HepG2 (cell line): ENCODE measurements around the gene KCNMB4. TPM values are rescaled to one million over a fixed set of nuclear protein-coding genes. Genes with fewer than 3 reads are reported as not detected.

Source experiments
- ATAC-seq: fragments of 200-7000 bp; cut with Tn5 transposase; 3 replicates; pipeline ENCODE4 v1.9.1; 2020; ENCODE audit warnings: mild to moderate bottlenecking, moderate library complexity
- BruUV-seq: library from RNA; stranded (reverse); fragments of 400-500 nt; replicated peaks from 2 replicates; lab custom pipeline; 2021; lab: Mats Ljungman, UMichigan
- CTCF ChIA-PET: fragments of 300-600 bp; formaldehyde crosslinking; extraction: SDS; loops from one replicate; lab custom pipeline; 2021; ENCODE audit warnings: low total read pairs, inconsistent platforms, low intra/inter-chr PET ratio; lab: Yijun Ruan, JAX
- POLR2A ChIA-PET: fragments of 350-600 bp; sonication (Branson Sonifier 250); formaldehyde crosslinking; loops from one replicate; lab custom pipeline; 2020; ENCODE audit warnings: antibody characterized with exemption, inconsistent platforms; lab: Yijun Ruan, JAX
- DNase-seq: peaks from one replicate; pipeline ENCODE4 v3.0.0-alpha.2; 2015; ENCODE audit warnings: low spot score
- FAIRE-seq: peaks from 3 replicates; lab custom pipeline; 2011; peaks lifted over from hg19 to GRCh38; lab: Jason Lieb, UNC
- H2AFZ ChIP-seq: one replicate; pipeline ENCODE4 v1.6.1; 2011; ENCODE audit warnings: low read length, inconsistent platforms
- H3K27ac ChIP-seq: fragments of 300-600 bp; 3 replicates; pipeline ENCODE4 v1.8.0; 2011; ENCODE audit warnings: mixed run types, mild to moderate bottlenecking, mixed read lengths, low read length, inconsistent platforms; ENCODE audit not compliant: insufficient read depth; ENCODE audit errors: extremely low read length
- H3K27me3 ChIP-seq, 2 experiments: fragments of 200-600 bp in 1 of 2; 2 replicates in 1 of 2; 3 replicates in 1 of 2; pipeline versions ENCODE4 v1.6.0 to v1.8.0; 2011; ENCODE audit warnings: low read length in 2 of 2, mild to moderate bottlenecking in 2 of 2, moderate library complexity in 2 of 2, inconsistent platforms in 1 of 2; ENCODE audit not compliant: insufficient read depth in 2 of 2, control insufficient read depth in 1 of 2
- H3K36me3 ChIP-seq, 2 experiments: fragments of 200-600 bp in 1 of 2; replicated peaks in 1 of 2; 2 replicates in 1 of 2; 3 replicates in 1 of 2; pipeline versions ENCODE4 v1.5.1 to v1.8.0; 2011; ENCODE audit warnings: low read length in 2 of 2, inconsistent platforms in 1 of 2; ENCODE audit not compliant: insufficient read depth in 2 of 2, control insufficient read depth in 1 of 2
- H3K4me1 ChIP-seq: 2 replicates; pipeline ENCODE4 v1.5.1; 2012; ENCODE audit warnings: low read length, inconsistent platforms; ENCODE audit not compliant: insufficient read depth
- H3K4me2 ChIP-seq: 2 replicates; pipeline ENCODE4 v1.6.0; 2011; ENCODE audit warnings: low read depth, low read length, inconsistent platforms
- H3K4me3 ChIP-seq, 3 experiments: fragments of 200-600 bp in 1 of 3; sonication (generic), shearing (Covaris generic) in 1 of 3; replicated peaks in 1 of 3; 2 replicates each; pipeline ENCODE4 v1.5.1; 2011 to 2016; ENCODE audit warnings: low read length in 3 of 3, inconsistent platforms in 2 of 3, low read depth in 2 of 3, mild to moderate bottlenecking in 2 of 3, control low read depth in 1 of 3, mixed read lengths in 1 of 3; ENCODE audit not compliant: insufficient read depth in 1 of 3
- H3K79me2 ChIP-seq: one replicate; pipeline ENCODE4 v1.6.1; 2011; ENCODE audit warnings: low read length, inconsistent platforms; ENCODE audit not compliant: insufficient read depth
- H3K9ac ChIP-seq: 2 replicates; pipeline ENCODE4 v1.6.0; 2011; ENCODE audit warnings: mild to moderate bottlenecking, low read depth, low read length, inconsistent platforms; ENCODE audit not compliant: insufficient read depth
- H3K9me3 ChIP-seq: 2 replicates; pipeline ENCODE4 v1.5.1; 2012; ENCODE audit warnings: mild to moderate bottlenecking, low read length
- H4K20me1 ChIP-seq: 2 replicates; pipeline ENCODE4 v1.6.0; 2011; ENCODE audit warnings: inconsistent platforms, mild to moderate bottlenecking, low read length, moderate library complexity; ENCODE audit not compliant: insufficient read depth
- ASH2L ChIP-seq: fragments of 300-600, 200-600 bp; sonication (generic); IDR thresholded peaks from 2 replicates; pipeline ENCODE4 v1.7.0; 2017; ENCODE audit warnings: low read depth, mild to moderate bottlenecking, moderate library complexity, mixed read lengths, low read length; ENCODE audit not compliant: insufficient read length
- CEBPB ChIP-seq: IDR thresholded peaks from 2 replicates; pipeline ENCODE4 v1.6.1; 2011; ENCODE audit warnings: low read depth, low read length, improper control_type of control experiment, borderline replicate concordance
- CEBPG ChIP-seq: IDR thresholded peaks from 2 replicates; pipeline ENCODE4 v1.6.1; 2016
- ISL2 ChIP-seq: sonication (generic); formaldehyde crosslinking; IDR thresholded peaks from 2 replicates; pipeline ENCODE4 v1.5.0; 2020; ENCODE audit warnings: missing genetic modification reagents
- SETDB1 ChIP-seq: sonication (generic); formaldehyde crosslinking; IDR thresholded peaks from 2 replicates; pipeline ENCODE4 v1.5.1; 2020; ENCODE audit warnings: missing genetic modification reagents, mild to moderate bottlenecking, borderline replicate concordance
- ZBTB4 ChIP-seq: sonication (generic); formaldehyde crosslinking; IDR thresholded peaks from 2 replicates; pipeline ENCODE4 v1.4.0; 2020; ENCODE audit warnings: missing genetic modification reagents, mild to moderate bottlenecking, borderline replicate concordance
- ZNF577 ChIP-seq: sonication (generic); formaldehyde crosslinking; IDR thresholded peaks from 2 replicates; pipeline ENCODE4 v1.4.0; 2020; ENCODE audit warnings: mild to moderate bottlenecking, low read depth, missing genetic modification reagents, borderline replicate concordance
- ZNF678 ChIP-seq: sonication (generic); formaldehyde crosslinking; IDR thresholded peaks from 2 replicates; pipeline ENCODE4 v1.4.0; 2020; ENCODE audit warnings: mild to moderate bottlenecking, missing genetic modification reagents
- WGBS: methylation state at CpG from one replicate; pipeline ENCODE4 v1.1.6; 2017; ENCODE audit warnings: low lambda C conversion rate; 5-methylcytosine and 5-hydroxymethylcytosine counted together
- in situ Hi-C: cut with HindIII; loops from 2 replicates; pipeline ENCODE4 v1.10.0; 2017; ENCODE audit warnings: low pct_unique_long_range_greater_than_20kb; ENCODE audit not compliant: extremely low pct_ligation_motif_present
- intact Hi-C: fragments of 100-400 bp; cut with micrococcal nuclease; formaldehyde crosslinking; loops from one replicate; pipeline ENCODE4 v1.10.0; 2022; ENCODE audit not compliant: unreplicated experiment
- polyA plus RNA-seq, 8 experiments: library from polyadenylated mRNA; depleted of rRNA in 3 of 8; stranded (reverse) in 7 of 8; unstranded in 1 of 8; fragments of >200 nt; fragmentation: Illumina TruSeq in 4 of 8; extraction: Trizol in 4 of 8; gene quantifications; 2 replicates each; pipeline versions ENCODE4 v1.2.1 to v1.2.3, GENCODE V29; 2011 to 2016; ENCODE audit warnings: low read depth in 4 of 8, missing spikeins in 1 of 8, mixed read lengths in 1 of 8; ENCODE audit not compliant: insufficient read depth in 1 of 8
- total RNA-seq, 5 experiments: library from RNA; depleted of rRNA; stranded (reverse); fragments of >200 nt; fragmentation: Illumina TruSeq; extraction: Trizol; gene quantifications; 2 replicates each; pipeline ENCODE4 v1.2.3, GENCODE V29; 2016; ENCODE audit warnings: low read depth in 1 of 5

KCNMB4 gene
- total and polyA plus RNA-seq, 2 of the 13 experiments (the other 11 are each of a cell fraction or from before 2014, with no cell fraction given) = 0.67 to 0.84 TPM

GRCh38 chr12:70379846-70380245 lies 13.8 kb downstream of the KCNMB4 start (continued):
- no peak for TF ChIP-seq SETDB1 (CRISPR knock-in tag)
- no peak for TF ChIP-seq ZBTB4 (CRISPR knock-in tag)
- no peak for TF ChIP-seq ASH2L
- no peak for TF ChIP-seq ZNF577 (CRISPR knock-in tag)
- no peak for TF ChIP-seq ISL2
- TF ChIP-seq ZNF678 = no peak

GRCh38 chr12:70383484-70383883 lies 17.4 kb downstream of the KCNMB4 start:
- no TSS peak for BruUV-seq
- in situ Hi-C loops = no loop called here

More at GRCh38 chr12:70383484-70383883, 17.4 kb downstream of the KCNMB4 start:
- H3K4me2 ChIP-seq = no peak overlapping the region
- ChIA-PET CTCF (no interaction called here), POLR2A (no interaction called here)
- H3K79me2 ChIP-seq = no peaks in the 10 kb centered on the region
- TF ChIP-seq CEBPB (peak; percentile 16; the same call in 1 of the 2 replicates), CEBPG (CRISPR knock-in tag) (0 out of 2 replicates have a peak, but pooled peaks have one; percentile 13), ASH2L (no peak)
- no peaks in the 10 kb centered on the region for H3K4me1 ChIP-seq
- H2AFZ ChIP-seq = no peak overlapping the region
- DNase-seq = no peak
- no peak for ATAC-seq
- FAIRE-seq = no peak
- intact Hi-C loops = no loop called here
- no peaks in the 10 kb centered on the region for H4K20me1 ChIP-seq
- H3K9me3 ChIP-seq = no peaks in the 10 kb centered on the region
- no peak overlapping the region for H3K9ac ChIP-seq
- H3K27ac ChIP-seq = no peak overlapping the region
- no peaks in the 10 kb centered on the region for H3K36me3 ChIP-seq
- no peaks in the 10 kb centered on the region for H3K27me3 ChIP-seq
- H3K4me3 ChIP-seq = no peak overlapping the region
- WGBS = 72% methylated on average over 4 of the region's 4 CpGs
